Left kidney (tissue), 2 donors: ENCODE results near the gene SFSWAP. TPM values are rescaled to one million over a fixed set of nuclear protein-coding genes. Genes with fewer than 3 reads are reported as not detected.
"Not testable (repeated sequence)": the region's sequence is repeated elsewhere in the genome, so short reads cannot be mapped to it uniquely, and the experiment has no call there.

Experiments used
- DNase-seq: peaks from one replicate; pipeline ENCODE4 v3.0.0-alpha.2; 2013
- polyA plus RNA-seq: library from polyadenylated mRNA; unstranded; fragments of 120-200 nt; gene quantifications from one replicate; pipeline ENCODE4 v1.2.1, GENCODE V29; 2013; ENCODE audit not compliant: insufficient read length

Gene SFSWAP
- polyA plus RNA-seq, 1 donor = 52.6 TPM

DNA sequence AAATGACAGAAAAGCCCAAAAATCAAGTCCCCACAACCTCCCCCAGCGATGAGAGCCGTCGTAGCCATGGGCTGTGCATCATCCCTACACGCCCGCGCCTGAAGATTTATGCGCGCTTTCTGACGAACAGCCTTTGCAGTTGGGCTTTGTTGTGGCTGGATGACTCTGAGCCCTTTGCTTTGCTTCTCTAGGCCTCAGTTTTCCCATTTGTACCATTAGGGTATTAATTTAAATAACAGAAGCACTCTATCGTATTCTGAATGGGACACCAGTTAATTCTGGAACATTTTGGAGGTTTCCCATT, 24.2 kb downstream of the SFSWAP start:
- no peak for DNase-seq

DNA sequence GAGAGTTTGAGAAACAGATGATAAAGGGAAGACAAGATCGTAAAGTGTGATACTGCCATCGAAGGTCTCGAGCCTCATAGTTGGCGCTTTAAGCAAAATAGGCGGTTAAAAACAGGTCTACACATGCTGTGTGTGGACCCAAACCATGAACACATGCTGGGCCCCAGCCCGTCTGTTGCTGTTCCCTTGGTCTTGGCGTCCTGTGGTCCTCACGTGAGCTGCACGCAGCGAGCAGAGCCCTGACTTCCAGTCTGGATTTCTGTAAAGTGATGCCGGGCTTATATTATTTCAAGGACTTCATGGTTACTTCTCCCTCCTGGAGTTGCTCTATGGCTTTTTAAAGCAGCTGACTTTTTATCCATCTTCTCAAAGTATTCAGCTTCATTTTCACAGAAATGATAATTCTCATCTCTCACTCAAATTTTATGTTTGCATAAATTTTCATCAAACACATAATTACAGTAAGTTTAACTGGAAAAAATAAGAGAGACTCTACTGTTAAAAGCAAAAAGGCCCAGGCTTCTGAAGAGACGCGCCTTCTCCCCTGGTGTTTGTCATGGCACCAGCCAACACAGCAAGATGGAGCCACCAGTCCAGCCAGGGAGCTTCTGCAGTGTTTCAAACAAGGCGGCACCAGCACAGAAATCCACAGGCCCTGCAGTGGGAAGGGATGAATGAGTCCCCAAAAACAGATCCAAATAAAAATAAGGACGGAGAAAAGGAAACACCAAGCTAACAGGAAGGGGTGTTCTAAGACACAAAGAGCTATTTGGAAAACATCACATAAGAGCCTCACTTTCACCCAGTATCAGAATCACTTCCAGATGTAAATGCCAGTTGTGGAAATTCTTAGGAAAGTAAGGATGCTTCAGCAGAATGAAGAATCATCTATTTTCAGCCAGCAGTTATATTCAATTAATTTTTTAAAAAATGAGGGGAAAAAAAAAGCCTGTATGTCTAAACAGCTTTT, 24.9 kb downstream of the SFSWAP start:
- no peak for DNase-seq

DNA sequence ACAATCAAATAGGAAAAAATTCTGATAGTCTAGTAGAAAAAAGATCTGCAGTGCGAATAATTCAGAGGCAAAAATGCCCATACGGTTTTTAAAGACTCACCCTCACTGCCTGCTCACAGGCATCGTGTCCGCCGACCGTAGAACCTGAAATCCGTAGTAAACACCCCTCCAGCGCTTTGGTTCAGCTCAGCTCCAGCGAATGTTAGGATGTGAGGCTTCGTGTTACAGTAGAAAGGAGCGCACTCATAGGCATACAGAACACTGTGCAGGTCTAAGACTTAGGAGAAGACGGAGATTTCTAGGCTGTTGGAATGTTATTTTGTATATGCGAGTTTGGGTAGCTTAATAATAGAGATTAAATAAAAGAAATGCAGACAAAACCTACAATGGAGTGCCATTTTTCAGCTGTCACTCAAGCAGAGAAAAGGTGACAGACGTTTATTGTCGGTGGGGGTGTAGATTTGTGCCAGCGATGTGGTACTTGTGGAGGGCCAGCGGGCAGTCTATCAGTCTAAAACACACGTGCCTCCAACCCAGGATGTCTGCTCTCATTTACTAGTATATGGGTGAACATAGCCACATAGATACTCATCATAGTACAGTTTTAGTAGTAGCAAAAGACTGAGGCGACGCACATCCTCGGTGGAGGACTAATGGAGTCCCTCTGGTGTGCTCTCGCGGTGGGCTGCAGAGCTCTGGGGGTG, 25.7 kb downstream of the SFSWAP start:
- DNase-seq = no peak

DNA sequence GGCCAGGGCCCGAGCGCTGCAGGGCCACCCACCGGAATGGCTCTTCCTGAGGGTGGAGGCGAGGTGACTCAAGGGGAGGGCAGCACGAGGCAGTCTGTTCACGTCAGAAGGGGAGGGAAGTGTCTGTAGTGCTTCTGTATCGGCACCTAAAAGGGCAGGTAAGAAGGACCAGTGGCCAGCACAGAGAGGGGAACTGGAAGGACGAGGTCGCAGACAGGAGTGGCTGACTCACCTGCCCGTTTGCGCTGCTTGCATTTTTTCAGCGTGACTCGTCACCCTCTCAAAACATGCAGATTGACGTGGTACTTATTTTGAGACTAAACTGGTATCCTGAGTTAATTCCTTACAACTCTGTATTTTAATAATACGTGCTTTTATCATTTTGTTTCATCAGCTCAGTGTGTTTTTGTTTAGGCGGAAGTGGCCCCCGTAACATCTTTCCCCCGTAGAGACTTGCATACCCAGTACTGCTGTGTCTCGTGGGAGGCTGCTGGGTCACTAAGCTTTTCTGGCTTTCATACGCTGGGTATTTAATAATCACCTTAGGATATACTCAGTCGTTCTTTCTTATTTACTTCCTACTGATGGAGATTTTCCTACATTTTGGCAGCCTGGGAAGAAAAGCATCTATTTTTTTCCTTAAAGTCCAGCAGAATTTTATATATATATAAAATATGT, 26.4 kb downstream of the SFSWAP start:
- DNase-seq = no peak

DNA sequence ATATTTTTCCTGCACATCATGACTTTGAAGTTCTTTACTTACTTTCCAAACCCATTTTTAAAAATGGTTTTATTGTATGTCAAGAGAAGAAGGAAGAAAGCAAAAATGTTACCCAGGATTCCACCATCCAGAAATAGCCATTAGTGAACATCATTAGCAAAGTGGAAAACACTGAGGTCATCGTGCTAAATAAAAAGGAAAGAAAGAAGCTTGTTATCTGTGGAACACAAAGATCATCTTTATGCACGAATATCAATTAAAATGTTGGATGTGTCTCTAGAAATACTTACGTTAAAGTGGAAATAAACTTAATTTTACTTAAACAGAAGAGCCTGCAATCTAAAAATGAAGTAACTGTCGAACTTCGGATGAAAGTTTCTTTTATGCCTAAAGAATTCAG, 27.3 kb downstream of the SFSWAP start:
- DNase-seq = no peak

DNA sequence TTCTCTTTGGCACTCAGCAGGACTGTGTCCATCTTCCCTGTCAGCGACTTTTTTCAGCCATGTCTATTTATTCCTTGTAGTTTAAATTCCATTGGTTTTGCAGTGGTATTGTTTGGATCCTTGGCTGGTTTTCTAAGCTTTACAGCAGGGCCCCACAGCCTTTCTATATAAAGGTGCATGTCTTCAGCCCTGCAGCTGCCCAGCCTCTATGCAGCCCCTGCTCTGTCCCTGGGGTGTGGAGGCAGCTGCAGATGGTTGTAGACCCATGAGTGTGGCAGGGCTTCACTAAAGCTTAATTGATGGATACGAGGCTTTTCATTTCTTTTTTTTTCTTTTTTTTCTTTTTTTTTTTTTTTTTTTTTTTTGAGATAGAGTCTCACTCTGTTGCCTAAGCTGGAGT, 29.7 kb downstream of the SFSWAP start:
- no peak for DNase-seq

DNA sequence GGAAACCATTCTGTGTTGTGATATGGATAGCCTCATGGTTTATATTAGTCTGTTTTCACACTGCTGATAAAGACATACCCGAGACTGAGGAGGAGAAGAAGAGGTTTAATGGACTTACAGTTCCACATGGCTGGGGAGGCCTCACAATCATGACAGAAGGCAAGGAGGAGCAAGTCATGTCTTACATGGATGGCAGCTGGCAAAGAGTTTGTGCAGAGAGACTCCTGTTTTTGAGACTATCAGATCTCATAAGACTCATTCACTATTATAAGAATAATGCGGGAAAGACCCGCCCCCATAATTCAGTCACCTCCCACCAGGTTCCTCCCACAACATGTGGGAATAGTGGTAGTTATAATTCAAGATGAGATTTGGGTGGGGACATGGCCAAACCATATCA, 31.9 kb downstream of the SFSWAP start:
- not testable (repeated sequence) for DNase-seq

DNA sequence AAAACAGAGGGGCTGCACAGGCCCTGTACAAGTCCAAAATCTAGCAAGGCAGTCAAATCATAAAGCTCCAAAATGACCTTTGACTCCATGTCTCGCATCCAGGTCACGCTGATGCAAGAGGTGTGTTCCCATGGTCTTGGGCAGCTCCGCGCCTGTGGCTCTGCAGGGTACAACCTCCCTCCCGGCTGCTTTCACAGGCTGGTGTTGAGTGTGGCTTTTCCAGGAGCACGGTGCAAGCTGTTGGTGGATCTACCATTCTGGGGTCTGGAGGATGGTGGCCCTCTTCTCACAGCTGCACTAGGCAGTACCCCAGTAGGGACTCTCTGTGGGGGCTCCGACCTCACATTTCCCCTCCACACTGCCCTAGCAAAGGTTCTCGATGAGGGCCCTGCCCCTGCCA, 32.5 kb downstream of the SFSWAP start:
- not testable (repeated sequence) for DNase-seq

DNA sequence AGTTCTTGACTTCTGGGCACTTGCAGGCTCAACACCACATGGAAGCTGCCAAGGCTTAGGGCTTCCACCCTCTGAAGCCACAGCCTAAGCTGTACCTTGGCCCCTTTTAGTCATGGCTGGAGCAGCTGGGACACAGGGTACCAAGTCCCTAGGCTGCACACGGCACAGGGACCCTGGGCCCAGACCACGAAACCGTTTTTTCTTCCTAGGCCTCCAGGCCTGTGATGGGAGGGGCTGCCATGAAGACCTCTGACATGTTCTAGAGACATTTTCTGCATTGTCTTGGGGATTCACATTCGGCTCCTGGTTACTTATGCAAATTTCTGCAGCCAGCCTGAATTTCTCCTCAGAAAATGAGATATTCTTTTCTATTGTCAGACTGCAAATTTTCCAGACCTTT, 33.0 kb downstream of the SFSWAP start:
- not testable (repeated sequence) for DNase-seq

DNA sequence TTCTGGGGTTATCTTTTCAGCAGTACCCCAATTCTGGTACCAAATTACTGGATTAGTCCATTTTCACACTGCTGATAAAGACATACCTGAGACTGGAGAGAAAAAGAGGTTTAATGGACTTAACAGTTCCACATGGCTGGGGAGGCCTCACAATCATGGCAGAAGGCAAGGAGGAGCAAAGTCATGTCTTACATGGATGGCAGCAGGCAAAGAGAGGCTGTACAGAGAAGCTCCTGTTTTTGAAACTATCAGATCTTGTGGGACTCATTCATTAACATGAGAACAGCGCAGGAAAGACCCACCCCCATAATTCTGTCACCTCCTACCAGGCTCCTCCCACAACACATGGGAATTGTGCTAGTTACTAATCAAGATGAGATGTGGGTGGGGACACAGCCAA, 33.8 kb downstream of the SFSWAP start:
- DNase-seq = not testable (repeated sequence)

DNA sequence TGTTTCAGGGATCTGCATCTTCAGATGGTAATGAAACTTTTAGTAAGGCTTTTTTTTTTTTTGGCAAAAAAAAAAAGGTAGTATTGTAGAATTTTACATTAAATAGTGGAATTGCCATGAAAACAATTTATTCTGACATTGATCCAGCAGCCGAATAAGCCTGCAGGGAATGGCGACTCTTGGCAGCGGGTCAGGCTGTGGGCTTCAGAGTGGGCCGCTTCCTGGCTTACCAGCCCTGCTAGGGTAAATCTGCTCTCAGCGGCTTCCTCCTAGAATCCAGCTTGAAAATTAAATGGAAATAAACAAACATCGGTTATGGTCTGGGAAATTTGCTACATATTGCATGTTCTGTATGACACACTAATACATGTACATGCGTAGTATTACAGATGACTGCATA, 34.8 kb downstream of the SFSWAP start:
- DNase-seq = no peak

DNA sequence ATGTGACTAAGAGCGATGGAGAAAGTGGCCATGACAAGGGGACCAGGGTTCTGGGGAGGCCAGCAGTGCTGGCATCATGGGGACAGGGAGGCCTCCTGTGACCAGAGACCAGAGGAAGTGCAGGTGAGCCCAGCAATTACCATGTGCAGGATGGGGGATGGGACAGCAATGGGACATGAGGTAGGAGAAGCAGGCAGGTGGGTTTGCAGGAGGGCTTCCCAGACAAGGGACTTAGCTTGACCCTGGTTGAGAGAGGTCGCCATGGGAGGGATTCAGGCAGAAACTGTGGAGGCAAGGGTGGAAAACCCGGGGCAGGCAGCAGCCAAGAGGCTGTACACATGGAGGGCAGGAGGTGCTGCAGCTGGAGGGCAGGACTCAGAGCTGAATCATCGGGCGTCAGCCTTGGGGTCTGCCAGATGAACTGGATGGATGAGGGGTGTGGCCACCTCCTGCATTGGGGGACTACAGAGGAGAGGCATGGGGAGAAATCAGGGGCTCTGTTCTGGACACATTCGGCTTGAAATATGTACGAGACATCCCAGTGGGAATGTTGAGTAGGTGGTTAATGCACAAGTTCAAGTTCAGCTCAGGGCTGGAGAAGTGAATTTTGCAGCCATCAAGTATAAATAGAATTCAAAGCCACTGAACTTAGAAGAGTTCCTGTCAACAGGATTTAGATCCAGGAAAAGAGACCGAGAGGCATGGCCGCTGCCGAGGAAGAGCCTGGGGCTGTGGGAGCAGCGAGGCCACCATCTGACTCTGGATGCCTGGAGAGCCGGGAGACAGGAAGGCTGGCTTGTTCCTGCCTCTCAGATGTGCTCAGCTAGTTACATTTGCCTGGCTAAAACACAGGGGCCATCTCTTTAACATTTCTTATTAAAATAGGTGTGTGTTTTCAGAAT, 36.6 kb downstream of the SFSWAP start:
- no peak for DNase-seq

DNA sequence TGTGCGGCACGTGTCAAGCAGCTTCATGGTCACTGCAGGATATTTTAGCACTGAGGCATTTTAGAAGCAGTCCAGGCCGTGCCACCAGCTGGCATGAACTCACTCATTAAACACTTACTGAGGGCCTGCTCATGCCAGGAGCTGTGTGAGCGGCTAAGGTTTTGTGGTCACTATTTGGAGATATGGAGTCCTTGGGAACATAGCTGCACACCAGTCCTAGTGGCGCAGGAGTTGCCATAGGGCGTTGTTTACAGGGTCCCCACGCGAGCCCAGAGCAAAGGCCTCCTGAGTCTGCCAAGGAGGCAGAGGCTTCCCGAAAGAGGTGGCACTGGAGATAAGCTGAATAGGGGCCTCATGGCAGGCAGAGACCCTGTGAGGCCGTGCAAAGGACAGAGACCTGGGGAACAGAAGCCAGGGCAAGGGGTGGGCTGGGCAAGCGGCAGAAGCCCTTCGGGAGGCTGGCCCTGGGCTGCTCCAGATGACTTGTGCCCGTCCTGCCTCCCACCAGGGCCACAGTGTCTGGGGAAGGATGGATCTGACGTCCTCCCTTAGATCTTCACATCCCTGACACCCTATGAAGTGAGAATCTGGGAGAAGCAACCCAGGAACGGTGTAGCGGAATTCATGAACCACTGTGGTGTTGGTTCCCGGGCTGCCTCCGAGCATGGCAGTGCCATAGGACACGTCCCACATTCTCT, 38.9 kb downstream of the SFSWAP start:
- no peak for DNase-seq

DNA sequence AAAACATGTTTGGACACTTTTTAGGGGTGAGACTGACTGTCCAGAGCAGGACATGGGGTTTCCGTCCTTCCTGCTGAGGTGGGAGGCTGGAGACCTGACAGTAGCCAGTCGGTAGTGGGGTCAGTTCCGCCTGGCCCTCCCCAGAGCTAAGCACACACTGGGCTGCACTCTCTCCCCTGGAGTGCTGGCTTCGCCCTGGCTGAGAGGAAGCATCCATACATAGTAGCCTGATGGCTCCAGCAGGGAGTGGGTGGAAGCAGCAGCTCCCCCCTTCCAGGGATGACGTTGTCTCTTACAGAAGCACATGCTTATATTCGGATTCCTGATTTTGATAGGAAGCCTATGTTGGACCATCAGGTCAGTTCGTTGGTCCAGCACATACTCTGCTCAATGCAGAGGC, 40.4 kb downstream of the SFSWAP start:
- DNase-seq = no peak

DNA sequence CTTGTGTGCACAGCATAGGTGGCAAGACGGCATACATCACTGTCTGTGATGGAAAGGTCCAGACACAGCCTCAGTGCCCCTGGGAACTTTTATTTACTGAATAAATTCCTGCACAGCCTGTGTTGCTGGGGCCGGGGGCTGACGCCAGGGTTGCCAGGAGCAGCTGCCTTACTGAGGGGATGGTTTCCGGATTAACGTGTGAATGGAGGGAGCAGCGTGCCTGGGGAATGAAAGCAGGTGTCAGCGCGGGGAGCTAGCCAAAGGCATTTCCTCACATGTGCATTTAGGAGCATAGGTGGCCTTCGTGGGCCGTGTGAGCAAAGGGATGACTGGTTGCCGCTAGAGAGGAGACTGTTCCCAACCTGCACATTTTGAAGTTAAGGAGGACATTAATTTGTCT, 41.6 kb downstream of the SFSWAP start:
- DNase-seq = no peak

DNA sequence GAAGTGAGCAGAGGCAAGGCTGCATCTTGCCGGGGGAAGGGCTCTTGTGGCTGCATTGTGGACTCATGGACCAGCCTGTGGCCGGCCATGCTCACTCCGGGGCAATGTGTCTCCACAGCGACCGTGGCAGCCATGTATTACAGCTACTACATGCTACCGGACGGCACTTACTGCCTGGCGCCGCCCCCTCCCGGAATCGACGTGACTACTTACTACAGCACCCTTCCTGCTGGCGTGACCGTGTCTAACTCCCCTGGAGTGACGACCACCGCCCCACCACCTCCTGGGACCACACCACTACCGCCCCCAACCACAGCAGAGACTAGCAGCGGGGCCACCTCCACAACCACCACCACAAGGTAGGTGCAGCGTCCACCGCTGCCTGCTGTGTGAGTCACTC, 42.1 kb downstream of the SFSWAP start:
- DNase-seq = no peak

DNA sequence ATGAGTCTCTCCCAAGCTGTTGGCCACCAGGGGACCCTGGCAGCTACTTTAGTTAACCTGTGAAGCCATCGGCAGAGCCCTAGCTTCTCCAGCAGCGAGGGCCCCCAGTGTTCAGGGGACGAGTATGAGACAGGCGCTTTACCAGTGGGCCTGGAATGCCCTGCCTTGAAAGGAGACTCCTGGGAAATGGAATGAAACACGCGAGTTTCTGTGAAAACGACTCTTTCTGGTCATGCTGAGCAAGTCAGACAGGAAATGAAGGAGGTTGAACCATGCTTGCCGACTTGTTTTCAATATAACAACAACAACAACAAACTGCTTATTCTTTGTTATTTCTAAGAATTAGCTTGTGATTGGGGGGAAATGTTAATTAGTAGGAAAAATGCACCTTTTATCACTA, 42.9 kb downstream of the SFSWAP start:
- DNase-seq = no peak

DNA sequence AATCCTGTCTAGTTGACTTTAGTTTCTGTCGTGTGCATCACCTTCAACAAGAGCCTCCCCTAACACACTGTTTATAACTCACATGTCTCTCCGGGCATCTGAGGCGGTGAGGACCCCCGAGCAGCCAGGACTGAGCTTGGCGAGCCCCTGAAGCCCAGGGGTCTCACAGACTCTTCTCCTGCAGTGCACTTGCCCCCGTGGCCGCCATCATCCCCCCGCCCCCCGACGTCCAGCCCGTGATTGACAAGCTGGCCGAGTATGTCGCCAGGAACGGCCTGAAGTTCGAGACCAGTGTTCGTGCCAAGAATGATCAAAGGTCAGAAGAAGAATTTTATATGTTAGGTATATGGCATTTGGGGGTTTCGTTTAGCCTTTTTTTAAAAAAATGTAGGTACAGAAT, 43.3 kb downstream of the SFSWAP start:
- DNase-seq = no peak

DNA sequence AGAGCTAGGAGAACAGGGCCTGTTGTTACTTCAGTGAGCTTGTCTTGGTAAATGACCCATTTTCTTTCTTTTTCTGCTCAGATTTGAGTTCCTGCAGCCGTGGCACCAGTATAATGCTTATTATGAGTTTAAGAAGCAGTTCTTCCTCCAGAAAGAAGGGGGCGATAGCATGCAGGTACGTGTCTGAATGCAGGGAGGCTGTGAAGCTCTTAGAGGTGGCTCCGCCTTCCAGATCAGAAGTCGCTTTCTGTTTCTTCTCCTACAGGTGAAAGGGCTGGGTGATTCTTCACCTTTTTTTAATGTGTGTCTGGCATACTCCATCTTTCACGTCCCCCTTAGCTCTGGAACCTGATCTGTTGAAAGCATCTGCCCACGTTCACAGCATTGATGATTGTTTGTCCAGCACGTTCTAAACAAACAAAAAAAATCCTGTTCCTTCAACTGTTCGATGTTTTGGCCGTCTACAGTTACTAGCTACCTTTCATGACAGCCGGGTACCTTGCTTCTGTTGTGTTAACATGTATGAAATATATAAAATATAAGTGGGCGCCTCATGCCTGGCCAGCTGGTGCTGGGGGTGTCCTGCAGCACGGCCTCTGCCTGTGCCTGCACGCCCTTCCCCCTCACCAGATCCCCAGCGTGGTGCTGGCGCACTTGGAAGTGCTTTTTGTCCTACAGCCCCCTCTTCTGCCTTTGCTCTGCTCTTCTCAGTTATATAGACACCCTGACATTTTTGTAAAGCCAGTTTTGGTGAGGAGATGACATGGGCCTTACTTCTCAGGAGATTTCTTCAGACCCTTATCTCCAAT, 44.6 kb downstream of the SFSWAP start:
- DNase-seq = no peak

DNA sequence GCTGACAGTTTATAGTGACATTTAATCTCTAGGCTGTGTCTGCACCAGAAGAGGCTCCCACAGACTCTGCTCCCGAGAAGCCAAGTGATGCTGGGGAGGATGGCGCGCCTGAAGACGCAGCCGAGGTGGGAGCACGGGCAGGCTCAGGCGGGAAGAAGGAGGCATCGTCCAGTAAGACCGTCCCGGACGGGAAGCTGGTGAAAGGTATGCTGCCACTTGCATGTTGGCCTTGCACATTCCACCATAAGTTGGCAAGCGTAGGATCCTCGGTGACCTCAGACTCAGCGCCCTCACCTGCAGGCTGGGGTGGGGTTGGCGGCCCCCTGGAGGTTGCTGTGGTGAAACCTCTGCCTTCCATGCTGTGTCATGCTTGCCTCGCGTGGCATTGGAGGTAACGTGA, 45.6 kb downstream of the SFSWAP start:
- DNase-seq = no peak

DNA sequence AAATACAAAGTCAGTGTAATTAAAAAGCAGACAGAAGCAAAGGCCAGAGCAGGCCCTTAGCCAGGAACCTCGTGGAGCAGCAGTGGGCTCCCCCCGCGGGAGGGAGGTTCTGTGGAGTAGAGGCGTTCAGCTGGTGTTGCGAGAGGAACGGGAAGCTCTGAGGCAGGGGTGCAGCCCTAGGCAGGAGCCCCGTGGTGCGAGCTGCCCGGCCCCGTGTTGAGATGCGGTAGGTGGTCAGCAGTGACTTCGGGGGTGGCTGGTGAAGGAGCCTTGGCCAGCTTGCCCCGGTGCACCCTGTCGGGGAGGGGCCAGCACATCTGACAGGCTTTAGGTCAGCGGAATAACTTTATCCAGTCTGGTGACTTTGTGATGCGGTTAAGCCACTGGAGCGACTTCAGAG, 46.2 kb downstream of the SFSWAP start:
- DNase-seq = no peak
